IPS-18c (cell line): ENCODE data around the gene SORCS3.

Experiments used
- H3K4me3 ChIP-seq: 2 replicates; pipeline ENCODE4 v1.7.0; 2013; ENCODE audit warnings: low read depth, mild to moderate bottlenecking, low read length, moderate library complexity; ENCODE audit not compliant: insufficient read depth
- H3K9me3 ChIP-seq: one replicate; pipeline ENCODE4 v1.6.1; 2013; ENCODE audit warnings: mild to moderate bottlenecking, low read length, moderate library complexity; ENCODE audit not compliant: control insufficient read depth, insufficient read depth

Gene SORCS3

DNA sequence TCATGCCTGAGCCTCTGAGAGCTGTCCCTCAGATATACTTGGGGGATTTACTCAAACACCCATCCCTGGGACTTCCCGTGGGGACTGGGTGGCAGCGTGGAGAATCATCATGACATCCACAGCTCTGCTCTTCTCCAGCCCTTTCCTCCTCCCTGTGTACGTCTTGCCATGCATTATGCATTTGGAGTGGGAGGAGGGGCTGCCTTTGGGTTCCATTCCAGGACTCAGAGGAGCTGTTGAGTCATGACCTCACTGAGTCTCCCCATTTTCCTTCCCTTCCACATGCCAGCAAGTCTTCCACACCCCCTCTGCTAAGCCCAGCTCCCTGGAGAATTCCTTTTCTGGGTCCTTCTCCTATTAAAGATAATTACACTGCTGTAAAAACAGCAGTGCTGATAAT, 480.7 kb downstream of the SORCS3 start:
- Histone ChIP-seq H3K4me3 (no peak overlapping the region), H3K9me3 (peaks cover 2% of the 10 kb centered on the region)

DNA sequence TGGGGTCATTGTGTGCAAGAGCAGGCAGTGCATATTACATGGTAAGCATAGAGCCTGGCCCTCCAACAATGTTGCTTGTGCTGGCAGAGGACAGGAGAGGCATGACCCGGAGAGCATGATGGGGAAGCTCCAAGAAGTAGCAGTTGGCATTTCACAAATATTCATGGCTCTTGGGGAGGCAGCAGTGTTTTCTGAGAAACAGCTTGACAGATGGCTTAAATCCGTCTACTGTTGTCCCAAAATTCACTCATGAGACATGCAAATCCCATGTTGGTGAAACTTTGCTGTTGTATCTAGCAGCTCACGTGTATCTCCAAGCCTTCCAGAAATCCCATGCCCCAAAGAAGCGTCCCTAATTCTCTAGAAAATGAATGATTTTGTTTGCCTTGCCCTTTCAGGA, 487.0 kb downstream of the SORCS3 start:
- Histone ChIP-seq H3K9me3 (no peaks in the 10 kb centered on the region), H3K4me3 (no peak overlapping the region)

GRCh38 chr10:105138358-105138757, 497.3 kb downstream of the SORCS3 start:
- no peaks in the 10 kb centered on the region for H3K9me3 ChIP-seq
- no peak overlapping the region for H3K4me3 ChIP-seq

DNA sequence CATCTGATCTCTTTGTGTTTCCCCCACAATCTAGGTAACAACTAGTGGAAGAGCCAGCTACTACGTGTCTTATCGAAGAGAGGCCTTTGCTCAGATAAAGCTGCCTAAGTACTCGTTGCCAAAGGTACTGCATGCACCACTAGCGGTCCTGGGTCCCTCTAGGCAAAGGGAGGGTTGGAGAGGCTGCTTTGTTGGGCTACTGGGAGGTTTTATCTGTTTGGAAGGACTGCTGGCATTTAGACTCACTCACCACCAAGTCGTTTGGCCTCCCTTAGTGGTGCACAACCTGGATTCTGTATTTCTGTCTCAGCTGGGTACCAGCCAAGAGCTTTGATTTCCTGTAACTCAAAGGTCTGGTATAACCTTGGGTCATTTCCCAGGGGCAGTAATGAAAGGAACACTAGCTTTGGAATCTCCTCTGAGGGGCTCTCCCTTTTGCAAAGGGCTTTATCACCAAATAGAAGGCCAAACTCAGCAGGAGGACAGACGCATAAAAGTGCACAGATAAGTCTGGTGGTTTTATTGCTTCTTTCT, 498.3 kb downstream of the SORCS3 start:
- Histone ChIP-seq H3K9me3 (no peaks in the 10 kb centered on the region), H3K4me3 (no peak overlapping the region)

DNA sequence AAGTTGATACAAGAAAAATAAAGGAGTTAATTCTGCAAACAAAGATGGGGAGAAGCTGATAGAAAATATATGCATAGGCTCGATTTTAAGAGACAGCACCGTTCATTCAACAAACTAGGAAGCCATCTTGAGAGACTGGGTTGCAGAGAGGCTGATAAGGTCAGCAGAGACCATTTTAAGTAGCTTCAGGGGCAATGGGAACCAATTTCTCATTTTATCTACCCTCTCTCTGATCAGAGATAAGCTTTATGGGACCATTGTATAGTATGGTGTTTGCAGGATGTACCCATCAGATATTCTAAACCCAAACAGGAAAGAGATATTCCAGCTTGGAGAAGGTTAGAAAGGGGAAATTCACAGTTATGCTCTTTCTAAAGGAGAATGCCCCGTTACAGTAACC, 499.5 kb downstream of the SORCS3 start:
- Histone ChIP-seq H3K4me3 (no peak overlapping the region), H3K9me3 (no peaks in the 10 kb centered on the region)

DNA sequence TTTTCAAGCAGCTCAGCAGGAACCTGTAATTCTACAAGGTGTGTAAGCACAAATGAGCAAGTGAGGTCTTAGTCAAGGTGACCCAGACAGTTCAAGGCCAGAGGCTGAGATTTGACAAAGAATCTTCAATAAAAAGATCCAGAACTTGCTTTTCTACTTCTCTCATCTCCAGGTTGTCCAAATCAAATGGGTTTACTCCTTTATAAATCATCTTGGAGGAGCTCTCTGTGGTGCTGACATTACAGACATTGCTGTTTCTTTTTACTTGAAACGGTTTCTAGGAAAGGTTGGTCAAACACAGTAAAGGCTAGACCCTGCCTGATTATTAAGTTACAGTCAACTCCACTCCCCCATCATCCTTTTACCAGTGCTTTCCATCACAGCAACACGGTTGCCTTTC, 504.6 kb downstream of the SORCS3 start:
- Histone ChIP-seq H3K4me3 (no peak overlapping the region), H3K9me3 (no peaks in the 10 kb centered on the region)

GRCh38 chr10:105146436-105146835, 505.3 kb downstream of the SORCS3 start:
- H3K4me3 ChIP-seq: no peak overlapping the region
- H3K9me3 ChIP-seq: no peaks in the 10 kb centered on the region

DNA sequence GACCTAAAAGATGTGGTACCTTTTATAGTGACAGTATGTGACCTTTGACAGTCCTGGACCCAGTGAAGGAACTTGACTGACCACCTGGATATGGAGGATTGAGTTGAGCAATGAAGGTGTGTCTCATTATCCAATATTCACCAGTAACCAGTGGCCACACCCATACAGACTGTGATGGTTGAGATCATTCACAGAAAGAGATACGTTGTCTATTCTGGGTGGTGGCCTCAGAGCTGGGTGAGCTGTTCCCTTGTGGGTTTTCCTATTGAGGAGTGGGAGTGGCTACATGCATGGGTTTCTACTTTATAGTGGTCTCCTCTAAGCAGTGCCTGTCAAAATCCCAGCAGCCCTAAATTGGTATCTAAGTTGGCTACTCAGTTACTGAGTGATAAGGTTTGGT, 507.4 kb downstream of the SORCS3 start:
- Histone ChIP-seq H3K4me3 (no peak overlapping the region), H3K9me3 (no peaks in the 10 kb centered on the region)

GRCh38 chr10:105148921-105149320, 507.8 kb downstream of the SORCS3 start:
- H3K9me3 ChIP-seq: no peaks in the 10 kb centered on the region
- no peak overlapping the region for H3K4me3 ChIP-seq

- no peak overlapping the region for H3K4me3 ChIP-seq
- no peaks in the 10 kb centered on the region for H3K9me3 ChIP-seq
Observed at GRCh38 chr10:105149371-105149891, 508.3 kb downstream of the SORCS3 start.

DNA sequence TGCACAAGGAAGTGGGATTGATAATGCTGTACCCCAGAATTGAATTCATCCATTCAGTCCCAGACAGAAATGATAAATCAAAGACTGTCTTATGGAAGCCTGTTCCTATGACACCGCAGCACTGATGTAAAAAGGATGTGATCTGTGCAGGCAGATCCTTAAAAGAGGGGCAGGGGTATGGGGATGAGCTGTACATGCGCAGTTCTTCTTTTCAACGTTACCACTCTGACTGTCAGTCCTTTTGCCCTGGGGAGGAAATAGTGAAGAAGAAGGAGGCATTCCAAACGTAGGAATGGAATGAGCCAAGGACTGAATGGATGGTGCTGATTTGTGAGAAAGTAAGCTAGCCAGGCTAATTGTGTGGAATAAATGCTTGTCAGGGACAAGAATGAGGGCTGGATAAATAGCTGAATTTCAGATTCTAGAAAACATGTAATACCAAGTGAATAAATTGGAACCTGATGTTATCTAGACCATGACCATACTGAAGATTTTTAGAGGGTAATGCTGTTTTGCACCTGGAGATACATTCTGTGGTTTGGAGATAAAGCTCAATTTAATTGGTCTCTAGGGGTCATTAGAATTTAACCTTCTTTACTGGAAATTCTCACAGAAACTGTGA, 509.3 kb downstream of the SORCS3 start:
- Histone ChIP-seq H3K9me3 (no peaks in the 10 kb centered on the region), H3K4me3 (no peak overlapping the region)

- Histone ChIP-seq H3K4me3 (no peak overlapping the region), H3K9me3 (no peaks in the 10 kb centered on the region)
Observed at GRCh38 chr10:105154736-105155135, 513.6 kb downstream of the SORCS3 start.

DNA sequence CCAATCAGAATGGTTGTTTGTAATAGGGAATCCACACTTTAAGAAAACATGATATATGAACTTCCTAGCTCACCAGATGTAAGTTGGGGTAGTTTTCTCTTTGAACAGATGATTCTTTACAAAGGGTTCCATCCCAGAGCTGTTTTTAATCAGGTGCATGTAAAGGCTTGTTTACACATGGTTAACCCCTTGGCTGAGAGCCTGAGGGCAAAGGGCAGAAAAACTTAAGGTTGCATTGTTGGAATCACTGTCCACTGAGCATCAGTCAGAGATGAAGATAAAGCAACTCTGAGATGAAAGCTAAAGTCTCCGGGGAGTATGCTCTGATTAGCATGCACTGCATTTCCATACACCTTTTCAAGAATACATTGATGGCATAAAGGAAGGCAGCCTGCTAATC, 518.2 kb downstream of the SORCS3 start:
- no peaks in the 10 kb centered on the region for H3K9me3 ChIP-seq
- H3K4me3 ChIP-seq: no peak overlapping the region

GRCh38 chr10:105161149-105161548, 520.1 kb downstream of the SORCS3 start:
- Histone ChIP-seq H3K9me3 (no peaks in the 10 kb centered on the region), H3K4me3 (no peak overlapping the region)

DNA sequence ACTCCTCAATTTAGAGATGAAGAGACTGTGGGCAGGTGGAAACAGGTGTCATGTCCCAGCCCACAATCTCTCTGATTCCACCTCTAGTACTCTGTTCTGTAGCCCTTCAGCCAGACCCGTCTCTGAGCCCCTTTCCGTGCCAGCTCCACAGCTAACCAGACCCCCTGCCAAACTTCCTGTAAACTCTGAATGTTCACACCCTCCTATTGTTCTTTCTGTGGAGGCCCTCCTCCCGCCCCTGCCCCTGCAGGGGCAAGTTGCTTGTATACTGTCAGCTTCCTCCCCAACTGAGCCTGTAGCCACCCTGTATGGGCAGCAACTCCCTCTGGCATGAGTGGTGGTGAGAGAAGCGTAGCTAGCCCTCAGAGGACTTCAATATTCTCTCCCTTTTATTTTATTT, 520.7 kb downstream of the SORCS3 start:
- Histone ChIP-seq H3K4me3 (no peak overlapping the region), H3K9me3 (no peaks in the 10 kb centered on the region)

GRCh38 chr10:105170521-105170920, 529.4 kb downstream of the SORCS3 start:
- Histone ChIP-seq H3K4me3 (no peak overlapping the region), H3K9me3 (no peaks in the 10 kb centered on the region)

GRCh38 chr10:105171945-105172344, 530.9 kb downstream of the SORCS3 start:
- H3K4me3 ChIP-seq: no peak overlapping the region
- no peaks in the 10 kb centered on the region for H3K9me3 ChIP-seq

DNA sequence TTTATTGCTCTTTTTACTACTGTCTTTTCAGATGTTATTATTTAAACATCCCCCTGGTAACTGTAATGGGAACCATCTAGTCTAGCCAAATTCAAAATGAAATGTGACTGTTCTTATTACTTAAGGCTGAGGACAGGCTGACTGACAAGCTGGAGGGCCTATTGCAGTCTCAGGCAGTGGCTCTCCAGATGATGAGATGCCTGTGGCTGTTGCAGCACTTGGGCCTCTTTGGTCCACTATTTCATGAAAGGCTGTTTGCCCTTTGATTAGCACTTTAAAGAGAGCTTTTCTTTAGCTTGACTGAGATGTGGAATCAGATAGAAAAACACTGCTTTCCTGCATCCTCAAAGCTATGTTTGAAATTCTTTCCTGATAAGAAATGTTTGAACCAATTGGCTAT, 540.5 kb downstream of the SORCS3 start:
- Histone ChIP-seq H3K4me3 (no peak overlapping the region), H3K9me3 (no peaks in the 10 kb centered on the region)

GRCh38 chr10:105183536-105183935, 542.4 kb downstream of the SORCS3 start:
- Histone ChIP-seq H3K4me3 (no peak overlapping the region), H3K9me3 (no peaks in the 10 kb centered on the region)
